Measurements from ENCODE around the gene ARFGAP2.

- TF ChIP-seq CTCF (IDR thresholded peaks at IDR 0.05; ENCODE audit: poor library complexity, severe bottlenecking): no peak
- no peak for TF ChIP-seq POLR2AphosphoS5 (IDR thresholded peaks at IDR 0.05)
- no peak for TF ChIP-seq EP300 (conservative IDR thresholded peaks at IDR 0.05; ENCODE audit: poor library complexity, severe bottlenecking)
- no peak for TF ChIP-seq RAD21 (conservative IDR thresholded peaks at IDR 0.05)
- TF ChIP-seq EZH2 (IDR thresholded peaks at IDR 0.05; ENCODE audit: borderline replicate concordance, insufficient read depth, low read length, poor library complexity, severe bottlenecking): no peak
These were observed 13.5 kb downstream of the ARFGAP2 start for GRCh38 chr11:47163193-47163592.
